LNCAP (cell line): ENCODE measurements around the gene ARID5B.

Experiments used
- CTCF ChIP-seq: fragments of 450-650 bp; IDR thresholded peaks from 2 replicates; pipeline ENCODE4 v1.5.1; 2017; ENCODE audit warnings: mild to moderate bottlenecking

The ARID5B gene

GRCh38 chr10:62012318-62012717 is 110.8 kb downstream of the ARID5B start:
- TF ChIP-seq CTCF = no peak

- no peak for TF ChIP-seq CTCF
Observed at GRCh38 chr10:62014510-62014909, 113.0 kb downstream of the ARID5B start.

GRCh38 chr10:62015994-62016393 is 114.5 kb downstream of the ARID5B start:
- no peak for TF ChIP-seq CTCF

- TF ChIP-seq CTCF = no peak
Observed at GRCh38 chr10:62016623-62017490, 115.4 kb downstream of the ARID5B start.

GRCh38 chr10:62017491-62017870 is 116.0 kb downstream of the ARID5B start:
- TF ChIP-seq CTCF = no peak

- TF ChIP-seq CTCF = no peak
Observed at GRCh38 chr10:62018131-62018911, 116.8 kb downstream of the ARID5B start.

- no peak for TF ChIP-seq CTCF
Observed at GRCh38 chr10:62019013-62019684, 117.7 kb downstream of the ARID5B start.
